ENCODE data around the gene SYT9.

The SYT9 gene

DNA sequence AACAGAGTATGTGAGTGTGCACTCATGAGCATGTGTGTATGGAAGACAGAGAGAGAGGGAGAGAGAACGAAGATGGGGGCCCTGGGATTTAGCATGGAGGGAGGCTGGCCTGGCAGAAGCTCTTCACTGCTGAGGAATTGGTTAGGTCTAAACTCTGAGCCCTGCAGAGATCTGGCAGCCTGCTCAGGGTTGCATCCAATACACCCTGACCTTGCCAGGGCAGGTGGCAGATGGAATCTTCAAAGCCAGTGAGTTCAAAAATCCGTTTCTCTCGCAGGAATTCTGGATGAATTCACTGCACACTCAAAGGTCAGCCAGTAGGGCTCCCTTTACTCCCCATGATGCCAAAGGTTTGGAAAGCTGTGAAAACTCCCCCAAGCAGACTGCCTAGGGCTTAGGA, 172.2 kb downstream of the SYT9 start:
- no peak for DNase-seq (ENCODE audit: low spot score)

DNA sequence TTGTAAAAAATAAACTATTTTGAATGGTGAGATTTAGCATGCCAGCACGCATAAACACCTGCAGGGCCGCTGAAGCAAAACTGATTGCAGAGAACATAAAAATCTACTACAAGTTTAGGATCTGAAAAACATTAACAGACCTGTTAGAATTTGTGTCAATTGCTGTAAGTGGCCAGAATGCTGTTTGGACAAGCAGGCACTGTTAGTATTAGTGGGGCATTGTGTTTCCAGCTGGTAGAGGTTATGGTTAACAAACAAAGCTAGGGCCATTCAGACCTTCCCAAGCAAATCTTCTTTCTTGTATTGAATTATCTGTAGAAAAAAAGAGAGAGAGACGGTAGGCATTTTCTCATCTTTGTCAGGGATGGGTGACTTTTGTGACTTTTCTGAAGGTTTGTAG, 176.0 kb downstream of the SYT9 start:
- DNase-seq (ENCODE audit: low spot score): no peak

DNA sequence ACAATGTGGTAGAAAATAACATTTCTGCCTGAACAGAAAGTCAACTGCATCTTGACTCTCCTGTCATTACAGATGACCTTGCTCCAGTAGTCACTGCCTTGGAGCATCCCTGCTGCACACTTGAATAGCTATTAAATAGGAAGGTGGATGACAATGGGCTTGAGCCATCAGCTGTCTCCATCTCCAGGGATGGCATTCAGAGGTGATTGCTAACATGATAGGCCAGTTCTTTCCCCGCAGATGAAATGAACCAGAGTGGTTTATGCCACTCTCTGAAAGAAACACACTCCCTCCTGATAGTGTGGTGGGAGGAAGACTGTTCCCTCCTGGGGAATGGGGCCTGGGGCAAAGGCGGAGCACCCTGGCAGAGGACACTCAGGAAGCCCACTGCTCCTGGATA, 176.5 kb downstream of the SYT9 start:
- DNase-seq (ENCODE audit: low spot score): no peak

DNA sequence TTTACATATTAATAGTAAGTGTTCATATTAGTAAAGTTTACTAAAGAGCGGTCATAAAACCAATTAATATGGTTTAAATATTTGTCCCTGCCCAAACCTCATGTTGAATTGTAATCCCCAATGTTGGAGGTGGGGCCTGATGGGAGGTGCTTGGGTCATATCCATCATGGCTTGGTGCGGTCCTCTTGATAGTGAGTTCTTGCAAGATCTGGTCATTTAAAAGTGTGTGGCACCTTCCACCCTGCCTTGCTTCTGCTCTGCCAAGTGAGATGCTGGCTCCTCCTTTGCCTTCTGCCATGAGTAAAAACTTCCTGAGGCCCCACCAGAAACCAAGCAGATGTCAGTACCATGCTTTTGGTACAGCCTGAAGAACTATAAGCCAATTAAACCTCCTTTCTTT, 178.8 kb downstream of the SYT9 start:
- DNase-seq (ENCODE audit: low spot score): no peak

DNA sequence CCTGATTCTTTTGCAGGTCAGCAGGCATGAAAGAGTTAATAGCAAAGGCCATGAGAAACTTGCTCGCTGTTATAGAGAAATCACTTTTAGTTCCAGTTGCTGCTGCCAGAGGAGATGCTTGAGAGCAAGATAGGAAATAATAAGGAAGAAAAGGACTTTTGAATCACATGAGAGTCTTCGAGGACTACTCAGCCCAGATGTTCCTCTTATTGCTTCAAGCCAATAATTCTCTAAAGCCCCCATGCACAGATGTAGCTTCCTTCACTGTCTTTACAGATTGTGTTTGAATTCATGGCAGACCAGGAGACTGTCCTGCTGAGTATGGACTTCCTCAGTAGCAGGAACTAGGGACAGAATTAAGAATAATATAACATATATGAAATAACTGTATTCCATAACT, 183.5 kb downstream of the SYT9 start:
- no peak for DNase-seq (ENCODE audit: low spot score)

DNA sequence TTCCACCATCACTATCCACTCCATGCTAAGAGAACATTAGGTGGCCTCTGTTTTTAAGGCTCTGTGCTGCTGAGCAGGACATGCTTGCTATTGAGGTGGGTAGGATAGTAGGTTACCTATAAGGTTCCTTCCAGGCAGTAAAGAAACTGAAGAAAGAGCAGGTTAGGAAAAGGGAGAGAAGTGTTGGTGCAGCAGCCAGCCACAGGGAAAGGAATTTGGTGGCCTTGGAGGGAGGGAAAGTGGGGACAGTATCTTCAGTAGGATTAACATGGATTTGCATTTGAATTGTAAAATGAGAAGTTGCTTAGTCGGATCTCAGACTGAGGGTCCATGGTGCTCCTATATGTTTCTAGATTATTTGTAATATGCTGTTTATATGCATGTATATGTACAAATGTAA, 184.4 kb downstream of the SYT9 start:
- no peak for DNase-seq (ENCODE audit: low spot score)

DNA sequence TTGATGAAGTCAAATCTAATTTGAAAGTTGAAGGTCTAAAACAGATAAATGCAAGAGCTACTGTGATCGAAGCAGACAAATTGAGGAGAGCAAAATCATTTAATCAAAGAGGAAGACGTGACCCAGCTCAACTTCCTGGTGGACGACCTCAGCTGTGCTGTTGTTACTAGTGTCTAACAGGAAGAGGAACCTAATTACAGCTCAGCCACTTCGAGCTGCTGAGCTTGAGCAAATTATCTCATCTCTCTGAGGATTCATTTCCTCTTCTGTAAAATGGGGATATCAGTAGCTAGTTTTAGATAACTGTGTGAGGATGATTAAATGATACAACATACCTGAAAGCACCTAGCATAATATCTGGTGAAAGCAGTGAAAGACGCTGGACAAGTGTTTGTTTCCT, 185.0 kb downstream of the SYT9 start:
- peak; percentile 24 for DNase-seq (ENCODE audit: low spot score)

DNA sequence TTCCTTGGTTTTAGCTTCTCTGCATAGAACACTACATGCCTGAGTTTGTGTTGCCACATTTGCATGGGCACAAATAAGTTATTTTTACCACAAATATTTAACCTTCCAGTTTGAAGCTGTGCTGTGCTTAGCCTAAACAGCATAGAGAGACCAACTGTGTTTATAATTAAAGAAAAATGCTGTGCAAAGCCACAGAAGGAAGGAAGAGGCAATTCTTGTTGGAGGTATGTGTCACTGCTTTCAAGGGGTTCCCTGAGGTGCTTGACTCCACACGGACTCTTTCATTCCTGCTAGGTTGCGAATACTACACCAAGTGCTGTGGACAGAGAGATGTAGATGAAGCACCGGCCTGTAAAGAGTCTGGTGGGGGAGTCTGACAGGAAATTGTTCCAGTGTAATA, 186.0 kb downstream of the SYT9 start:
- DNase-seq (ENCODE audit: low spot score): no peak

DNA sequence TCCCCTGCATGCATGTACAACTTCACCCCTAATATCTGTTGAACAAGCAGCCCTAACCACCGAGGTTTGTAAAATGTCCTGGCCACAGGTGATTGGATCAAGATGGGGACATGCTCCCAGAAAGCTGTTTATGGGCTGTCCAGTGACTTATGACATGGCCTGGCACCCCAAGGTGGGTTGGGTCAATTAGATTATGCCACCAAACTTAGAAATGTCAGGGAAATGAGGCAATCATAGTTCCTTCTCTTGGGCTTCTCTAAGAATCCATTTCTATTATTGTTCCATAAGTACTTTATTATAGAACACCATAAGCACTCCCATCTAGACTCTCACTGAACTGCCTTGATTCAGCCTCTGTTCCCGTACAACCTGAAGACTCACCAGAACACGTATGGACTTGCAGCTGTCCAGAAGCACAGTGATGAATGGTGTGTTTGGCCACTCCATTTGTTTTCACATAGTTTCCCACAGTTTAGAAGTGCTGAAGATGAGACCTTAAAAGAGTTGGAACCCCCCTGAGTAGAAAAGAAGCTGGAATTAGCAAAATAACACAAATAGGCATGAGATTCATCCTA, 188.1 kb downstream of the SYT9 start:
- no peak for DNase-seq (ENCODE audit: low spot score)

DNA sequence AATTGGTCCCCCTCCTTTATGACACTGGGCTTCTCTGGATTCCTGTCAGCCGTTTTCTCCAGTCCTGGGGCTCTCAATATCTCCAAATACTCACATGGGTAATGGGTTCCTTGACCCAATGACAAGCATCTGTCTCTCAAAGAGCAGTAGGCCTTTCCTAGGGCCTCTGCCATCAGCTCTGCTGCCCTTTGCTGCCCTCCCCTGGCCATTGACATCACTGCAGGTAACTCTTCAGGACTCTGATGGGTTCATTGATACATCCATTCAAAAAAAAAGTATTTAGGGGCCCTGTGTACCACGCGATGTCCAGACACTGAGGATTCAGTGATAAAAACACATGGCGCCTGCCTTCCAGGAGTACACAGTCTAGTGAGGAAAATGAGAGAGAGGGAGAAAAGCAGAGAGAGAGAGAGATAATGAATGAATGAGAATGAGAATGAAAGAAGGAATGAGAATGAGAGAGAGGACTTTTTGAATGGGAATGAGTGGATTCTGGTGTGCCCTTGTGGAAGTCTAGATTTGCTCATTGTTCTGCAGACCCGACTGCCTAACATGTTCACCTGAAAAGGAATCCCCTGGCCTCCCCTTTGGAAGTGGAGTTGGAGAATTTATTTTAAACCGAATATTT, 191.0 kb downstream of the SYT9 start:
- peak; percentile 61 for DNase-seq (ENCODE audit: low spot score)

DNA sequence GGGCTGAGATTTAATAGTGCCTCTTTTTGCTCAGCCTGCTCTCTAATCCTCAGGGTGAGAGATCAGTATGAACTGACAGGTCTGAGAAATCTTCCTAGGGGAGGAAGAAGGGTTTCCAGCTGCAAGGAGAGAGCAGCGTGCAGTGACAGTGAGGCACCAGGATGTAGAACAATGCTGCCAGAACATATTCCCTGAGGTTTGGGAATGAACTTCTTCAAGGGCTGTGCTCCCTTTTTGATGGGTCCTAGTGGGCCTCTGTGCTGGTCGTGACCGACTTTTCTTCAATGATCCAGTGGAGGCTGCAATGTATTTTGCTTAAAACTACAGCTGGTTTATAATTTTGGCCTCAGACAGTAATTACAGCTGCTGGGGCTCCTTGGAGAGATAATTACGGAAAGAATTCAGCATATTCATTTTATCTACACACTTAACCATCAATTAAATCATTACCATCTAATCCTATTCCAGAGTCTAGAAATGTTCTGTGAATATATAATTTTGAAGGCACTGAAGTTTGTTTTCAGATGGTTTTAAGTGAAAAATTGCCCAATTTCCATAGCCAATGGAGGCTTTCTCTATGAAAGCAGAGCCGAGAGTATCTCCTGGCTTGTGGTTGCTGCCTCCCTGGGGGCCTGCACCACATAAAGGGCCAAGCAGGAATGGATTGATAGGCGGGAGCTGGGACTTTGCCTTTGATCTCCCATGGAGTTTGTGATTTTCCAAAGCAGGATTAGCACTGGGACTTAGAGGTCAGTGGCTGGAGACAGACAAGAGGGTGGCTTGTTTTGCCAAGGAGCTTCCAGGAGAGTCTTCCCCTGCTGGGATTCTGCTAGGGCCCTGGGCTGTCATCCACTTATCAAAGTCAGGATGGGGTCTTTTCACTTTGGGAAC, 192.6 kb downstream of the SYT9 start:
- DNase-seq (ENCODE audit: low spot score): no peak

DNA sequence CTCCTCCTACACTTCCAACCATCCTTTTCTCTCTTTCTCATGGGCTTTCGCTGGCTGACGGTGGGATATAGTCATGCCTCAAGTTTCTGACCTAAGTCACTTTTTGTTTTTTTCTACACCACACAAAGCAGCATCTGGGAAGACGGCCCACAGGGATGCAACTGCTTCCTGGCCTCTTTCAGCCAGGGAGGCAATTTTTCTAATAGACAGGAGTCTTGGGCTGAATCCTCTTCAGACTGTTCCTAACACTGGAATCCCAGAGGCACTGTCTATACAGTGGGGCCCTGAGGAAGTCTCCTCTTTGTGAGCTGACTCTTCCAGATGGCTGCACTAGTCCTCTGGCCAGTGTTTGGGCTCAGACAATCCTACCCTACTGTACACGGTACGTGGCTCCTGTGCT, 193.9 kb downstream of the SYT9 start:
- no peak for DNase-seq (ENCODE audit: low spot score)

DNA sequence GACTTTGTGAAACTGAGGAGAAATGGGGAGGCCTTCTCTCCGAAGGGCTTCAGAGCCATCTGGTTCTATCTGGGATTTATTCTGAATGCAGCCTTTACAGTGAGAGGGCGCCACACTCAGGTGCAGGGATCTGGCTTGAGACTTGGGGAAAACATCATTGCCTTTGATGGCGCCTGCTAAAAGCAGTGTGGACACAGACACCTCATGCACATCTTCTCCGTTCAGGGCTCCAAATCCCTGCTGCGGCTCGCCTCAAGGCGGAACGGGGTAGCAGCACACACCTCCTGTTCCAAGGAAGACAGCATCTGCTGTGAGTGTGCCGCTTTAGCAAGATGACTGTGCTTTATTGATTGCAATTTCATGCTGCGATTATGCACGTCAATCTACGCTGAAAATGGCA, 196.5 kb downstream of the SYT9 start:
- no peak for DNase-seq (ENCODE audit: low spot score)

DNA sequence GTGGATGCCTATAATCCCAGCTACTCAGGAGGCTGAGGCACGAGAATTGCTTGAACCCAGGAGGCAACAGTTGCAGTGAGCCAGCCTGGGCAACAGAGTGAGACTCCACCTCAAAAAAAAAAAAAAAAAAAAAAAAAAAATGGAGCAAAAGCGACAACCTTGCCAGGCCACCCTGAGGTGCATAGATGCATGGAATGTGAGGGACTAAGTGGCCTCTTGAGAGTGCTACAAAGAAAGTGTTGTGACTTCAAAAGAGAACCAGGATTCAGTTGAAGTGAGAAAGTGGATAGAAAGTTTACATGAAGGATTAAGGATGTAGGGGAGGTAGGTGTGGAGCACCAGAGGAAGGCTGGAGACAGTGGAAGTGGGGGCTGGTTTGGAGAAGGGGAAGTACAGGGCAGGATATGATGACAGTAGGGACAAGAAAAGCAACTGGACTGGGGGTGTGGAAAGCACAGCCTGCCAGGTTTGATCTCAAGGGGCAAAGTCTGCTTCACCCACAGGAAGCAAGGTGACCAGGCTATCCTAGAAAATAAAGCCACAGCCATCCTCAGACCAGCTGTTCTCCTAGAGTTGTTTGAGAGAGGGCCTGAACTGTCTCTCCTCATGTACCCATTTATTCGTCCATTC, 197.6 kb downstream of the SYT9 start:
- DNase-seq (ENCODE audit: low spot score): no peak

DNA sequence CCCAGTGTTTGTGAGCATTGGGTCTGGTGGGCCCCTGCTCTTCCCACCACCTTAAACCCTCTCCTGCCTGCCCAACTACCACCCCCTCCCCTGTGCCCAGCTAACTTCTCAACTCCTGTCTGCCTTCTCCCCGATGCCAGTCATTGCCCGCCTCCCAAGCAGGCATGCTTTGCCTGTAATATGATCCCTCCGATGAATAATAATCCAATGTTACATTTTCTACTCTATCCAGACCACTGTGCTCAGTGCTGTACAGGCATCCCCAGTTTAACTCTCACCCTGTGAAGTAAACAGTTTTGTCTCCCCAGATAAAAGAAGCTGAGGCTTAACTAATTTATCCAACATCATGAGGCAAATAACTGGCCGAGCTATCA, 198.1 kb downstream of the SYT9 start:
- DNase-seq (ENCODE audit: low spot score): no peak

DNA sequence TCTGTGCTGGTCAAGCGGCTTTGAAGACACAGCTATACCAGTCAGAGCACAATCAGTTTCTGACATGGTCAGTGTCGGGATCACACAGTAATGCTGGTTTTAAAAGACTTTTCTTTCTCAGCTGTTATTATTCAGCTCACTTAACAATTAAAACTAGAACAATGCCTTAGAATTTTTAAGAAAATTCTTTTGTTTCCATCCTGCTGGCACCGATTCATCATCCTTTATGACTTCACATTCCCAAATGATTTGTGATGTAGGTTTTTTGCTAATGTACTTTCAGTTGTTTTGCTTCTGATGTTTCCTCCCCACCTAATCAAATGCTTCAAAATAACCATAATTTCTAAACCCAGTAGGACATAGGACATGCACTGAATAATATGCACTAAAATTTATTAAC, 199.1 kb downstream of the SYT9 start:
- peak; percentile 40 for DNase-seq (ENCODE audit: low spot score)

DNA sequence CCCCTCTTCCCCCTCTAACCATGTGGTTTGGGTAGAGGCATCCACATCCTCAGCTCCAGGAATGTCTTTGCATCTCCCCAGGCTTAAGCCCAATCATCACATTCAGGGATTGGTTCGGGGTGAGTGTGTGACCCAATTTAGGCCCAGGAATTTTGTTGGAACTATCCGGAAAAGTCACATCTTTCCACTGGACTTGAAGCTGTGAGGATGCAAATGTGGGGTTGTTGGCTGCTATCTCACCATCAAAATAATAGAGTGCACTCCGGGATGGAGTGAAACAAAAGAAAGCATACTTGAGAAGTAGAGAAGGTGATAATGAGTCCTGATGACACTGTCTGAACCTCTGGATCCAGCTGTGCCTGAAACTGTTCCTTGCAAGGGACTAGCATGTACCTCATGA, 199.8 kb downstream of the SYT9 start:
- DNase-seq (ENCODE audit: low spot score): no peak

DNA sequence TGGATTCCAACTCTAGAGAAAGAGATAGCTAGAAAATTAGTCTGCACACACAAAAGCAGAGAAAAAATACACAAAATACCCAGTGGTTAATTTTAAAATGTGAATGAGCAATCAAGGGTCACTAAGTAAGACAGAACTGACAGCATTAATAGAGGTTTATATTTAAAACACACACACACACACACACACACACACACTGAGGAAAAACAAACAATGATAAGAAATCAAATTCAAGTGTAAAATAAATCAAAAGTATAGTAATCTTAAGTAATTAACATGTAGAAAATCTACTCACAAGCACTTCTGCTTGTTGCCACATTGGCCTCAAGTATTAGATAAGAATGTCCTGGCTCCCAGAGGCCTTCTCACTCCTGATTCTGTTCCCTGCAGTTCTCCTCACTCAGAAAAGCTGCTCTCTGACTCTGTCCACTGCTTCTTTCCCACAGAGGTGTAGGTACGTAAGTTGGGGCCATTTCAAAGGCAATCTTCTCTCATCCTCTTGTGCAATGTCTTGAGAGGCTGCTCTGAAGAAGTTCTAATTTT, 200.3 kb downstream of the SYT9 start:
- no peak for DNase-seq (ENCODE audit: low spot score)

DNA sequence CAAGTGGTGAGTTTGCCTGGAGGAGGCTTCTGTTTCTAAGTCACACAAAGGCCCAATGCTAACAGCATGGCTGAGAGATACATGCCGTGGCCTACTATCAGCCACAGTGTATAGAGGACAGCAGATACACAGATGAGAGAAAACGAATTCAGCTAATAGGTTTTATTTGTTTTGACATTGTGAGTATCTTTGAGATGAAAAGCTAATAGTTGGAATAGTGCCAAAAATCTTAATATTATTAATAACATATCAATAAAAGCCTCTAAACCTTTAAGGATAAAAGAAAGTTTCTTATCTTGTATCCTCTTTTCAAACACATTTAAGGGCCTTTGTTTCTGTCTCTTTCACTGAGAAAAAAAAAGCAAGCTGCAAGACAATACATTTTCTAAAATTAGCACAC, 203.2 kb downstream of the SYT9 start:
- DNase-seq (ENCODE audit: low spot score): no peak

DNA sequence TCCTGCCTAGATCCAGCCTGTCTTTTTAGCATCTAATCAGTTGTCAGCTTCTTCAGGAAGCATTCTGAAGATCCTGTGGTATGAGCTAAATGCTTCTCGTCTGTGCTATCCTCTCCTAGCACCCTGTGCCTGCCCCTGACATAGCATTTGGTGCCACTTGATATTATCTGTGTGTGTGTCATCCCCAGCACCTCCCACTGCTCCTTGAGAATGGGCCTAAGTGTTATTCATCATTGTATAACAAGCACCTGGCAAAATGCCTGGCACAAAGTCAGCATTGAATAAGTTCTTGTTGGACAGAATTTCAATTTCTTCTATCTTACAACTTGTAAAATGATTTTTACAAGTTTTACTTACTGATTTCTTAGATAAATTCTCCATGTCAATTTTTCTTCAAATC, 205.5 kb downstream of the SYT9 start:
- DNase-seq (ENCODE audit: low spot score): no peak

DNA sequence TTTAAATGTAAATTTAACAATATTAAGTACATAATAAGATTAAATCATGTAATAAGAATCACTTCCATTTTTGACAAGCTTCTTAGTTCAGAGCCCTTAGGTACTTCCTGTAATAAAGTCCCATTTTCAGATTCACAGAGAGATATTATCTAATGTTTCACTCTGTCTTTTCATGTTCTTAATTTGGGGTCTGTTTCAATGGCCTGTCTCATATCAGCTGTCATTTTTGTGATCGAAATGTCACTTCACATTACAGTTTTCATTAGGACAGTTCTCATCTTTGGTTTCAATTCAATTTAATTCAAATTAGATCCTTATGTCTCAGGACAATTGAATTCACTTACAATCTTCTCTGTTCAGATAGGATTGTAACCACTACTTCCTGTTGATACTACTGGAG, 211.0 kb downstream of the SYT9 start:
- DNase-seq (ENCODE audit: low spot score): no peak

DNA sequence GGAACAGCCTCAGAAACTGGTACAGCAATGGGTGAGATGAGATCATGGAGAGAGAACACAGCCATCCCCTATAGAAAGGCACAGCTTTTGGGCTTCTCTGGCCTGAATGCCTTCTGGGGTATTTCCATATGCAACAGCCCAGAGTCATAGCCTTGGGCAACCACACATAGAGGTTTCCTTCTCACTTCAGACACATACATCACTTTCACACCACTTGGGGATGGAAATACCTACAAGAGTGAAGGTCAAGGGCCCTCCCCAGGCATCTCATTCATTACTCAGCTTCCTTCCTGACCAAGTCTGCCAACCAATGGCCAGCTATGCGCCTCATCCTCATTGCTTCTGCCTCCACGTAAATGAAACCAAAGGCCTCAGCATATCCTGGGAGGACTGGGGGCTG, 215.9 kb downstream of the SYT9 start:
- DNase-seq (ENCODE audit: low spot score): peak; percentile 44

DNA sequence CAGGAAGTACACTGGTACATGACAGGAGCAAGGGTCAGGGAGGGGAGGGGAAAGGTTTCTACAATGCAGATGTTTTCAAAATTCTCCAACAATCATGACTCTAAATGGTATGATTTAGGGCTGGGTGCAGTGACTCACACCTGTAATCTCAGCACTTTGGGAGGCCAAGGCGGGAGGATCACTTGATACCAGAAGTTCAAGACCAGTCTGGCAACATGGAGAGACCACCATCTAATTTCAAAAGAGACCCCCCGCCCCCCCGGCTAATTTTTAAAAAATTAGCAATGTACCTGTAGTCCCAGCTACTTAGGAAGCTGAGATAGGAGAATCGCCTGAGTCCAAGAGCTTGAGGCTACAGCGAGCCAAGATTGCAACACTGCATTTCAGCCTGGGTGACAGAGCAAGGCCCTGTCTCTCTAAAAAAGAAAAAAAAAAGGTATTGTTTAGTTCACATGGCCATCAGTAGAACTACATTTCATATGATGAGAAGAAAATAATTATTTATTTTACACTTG, 217.7 kb downstream of the SYT9 start:
- DNase-seq (ENCODE audit: low spot score): no peak

Measured in kidney capillary endothelial cell (primary cell).